HG02938 (cell line): ENCODE data around the gene C12orf76.
"Not testable (repeated sequence)": the region's sequence is repeated elsewhere in the genome, so short reads cannot be mapped to it uniquely, and the experiment has no call there.

Experiments
- ATAC-seq: cut with Tn5 transposase; IDR thresholded peaks from one replicate; pipeline ENCODE4 v1.9.1; 2021; ENCODE audit warnings: mild to moderate bottlenecking, moderate library complexity; ENCODE audit not compliant: unreplicated experiment

The C12orf76 gene, protein sequence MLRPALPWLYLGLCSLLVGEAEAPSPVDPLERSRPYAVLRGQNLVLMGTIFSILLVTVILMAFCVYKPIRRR

DNA sequence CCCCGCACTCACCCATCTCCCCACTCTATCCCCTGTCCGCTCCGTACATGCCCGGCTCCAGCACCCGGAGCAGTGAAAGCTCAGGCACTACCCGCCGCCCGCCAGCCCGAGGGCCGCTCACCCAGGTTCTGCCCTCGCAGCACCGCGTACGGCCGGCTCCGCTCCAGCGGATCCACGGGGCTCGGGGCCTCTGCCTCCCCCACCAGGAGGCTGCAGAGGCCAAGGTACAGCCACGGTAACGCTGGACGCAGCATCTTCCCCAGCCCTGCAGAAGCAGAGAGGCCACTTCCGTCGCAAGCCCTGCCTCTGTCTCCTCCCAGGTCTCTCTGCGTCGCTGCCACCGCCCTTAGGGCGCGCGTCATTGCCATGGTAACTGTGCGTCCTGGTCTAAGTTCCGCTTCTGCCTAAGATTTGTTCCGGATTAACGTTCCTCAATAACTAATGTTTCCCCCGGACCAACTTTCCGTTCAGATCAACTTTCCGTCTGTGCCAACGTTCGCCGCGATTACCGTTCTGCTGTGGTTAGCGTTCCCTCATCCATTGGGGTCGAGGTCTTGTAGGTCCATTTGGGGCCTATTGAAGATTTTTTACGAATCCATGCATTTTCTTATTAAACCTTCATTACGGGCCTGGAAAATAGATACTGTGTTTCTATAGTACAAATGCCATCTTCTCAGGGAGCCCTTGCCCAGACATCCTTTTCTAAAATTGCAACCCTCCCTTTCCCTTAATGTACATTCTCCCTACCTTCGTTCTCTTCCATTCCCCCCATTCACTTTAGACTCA is at the start of gene C12orf76:
Gene C12orf76 (minus strand): TSS at position 281 of the 786 bp plus-strand sequence. CDS start 27 bp downstream, at position 254.
- ATAC-seq = peak; percentile 98

DNA sequence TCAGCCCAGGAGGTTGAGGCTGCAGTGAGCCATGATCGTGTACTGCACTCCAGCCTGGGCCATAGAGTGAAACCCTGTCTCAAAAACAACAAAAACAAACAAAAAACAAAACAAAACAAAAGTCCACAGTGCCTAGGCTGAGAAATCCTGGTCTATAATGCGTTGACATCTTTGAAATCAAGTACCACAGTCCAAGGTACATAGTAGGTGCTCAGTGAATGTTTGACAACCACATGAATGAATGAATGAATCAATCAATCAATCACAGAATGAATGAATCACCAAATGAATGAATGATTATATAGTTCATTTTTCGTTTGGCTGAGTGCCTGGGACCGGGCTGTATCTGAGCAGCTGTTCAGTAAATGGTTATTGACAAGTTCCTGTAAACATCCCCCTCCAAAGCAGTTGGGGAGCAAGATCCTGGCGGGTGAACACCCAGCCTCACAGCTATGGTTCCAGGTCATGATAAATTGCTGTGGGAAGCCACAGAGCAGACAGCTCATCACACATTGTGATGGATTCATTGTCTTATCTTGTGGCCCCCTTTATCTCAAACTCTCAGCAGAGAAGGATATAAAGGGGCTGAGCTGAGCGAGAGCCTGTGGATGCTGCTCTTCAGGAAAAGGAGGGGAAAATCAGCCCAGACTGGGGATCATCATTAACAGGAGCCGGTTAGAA is 45.4 kb upstream of the C12orf76 start:
- no peak for ATAC-seq

DNA sequence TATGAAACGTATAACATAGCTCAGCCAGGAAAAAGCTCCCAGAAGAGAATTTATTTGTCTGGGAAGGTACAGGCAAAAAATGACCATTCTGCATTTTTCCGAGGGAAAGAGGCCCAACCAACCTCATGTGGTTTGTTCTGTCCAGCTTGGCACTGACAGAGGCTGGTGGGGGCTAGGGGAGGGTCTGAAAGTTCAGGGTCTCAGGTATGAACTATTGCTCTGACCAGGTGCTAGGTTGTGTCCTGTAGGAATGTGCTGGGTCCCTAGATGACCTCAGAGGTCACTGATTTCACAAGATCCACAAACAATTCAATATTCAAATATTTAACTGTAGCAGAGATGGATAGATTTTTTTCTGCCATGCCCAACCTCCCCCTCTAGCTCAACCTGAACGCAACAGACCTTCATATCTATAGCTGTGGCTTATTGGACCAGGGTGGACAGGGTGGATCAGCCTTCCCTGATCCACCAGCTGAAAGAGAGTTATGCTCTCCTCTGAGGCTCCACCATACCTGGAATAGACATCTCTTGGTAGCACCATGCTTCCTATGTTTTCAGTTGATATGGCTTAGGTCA is 42.9 kb upstream of the C12orf76 start:
- no peak for ATAC-seq

DNA sequence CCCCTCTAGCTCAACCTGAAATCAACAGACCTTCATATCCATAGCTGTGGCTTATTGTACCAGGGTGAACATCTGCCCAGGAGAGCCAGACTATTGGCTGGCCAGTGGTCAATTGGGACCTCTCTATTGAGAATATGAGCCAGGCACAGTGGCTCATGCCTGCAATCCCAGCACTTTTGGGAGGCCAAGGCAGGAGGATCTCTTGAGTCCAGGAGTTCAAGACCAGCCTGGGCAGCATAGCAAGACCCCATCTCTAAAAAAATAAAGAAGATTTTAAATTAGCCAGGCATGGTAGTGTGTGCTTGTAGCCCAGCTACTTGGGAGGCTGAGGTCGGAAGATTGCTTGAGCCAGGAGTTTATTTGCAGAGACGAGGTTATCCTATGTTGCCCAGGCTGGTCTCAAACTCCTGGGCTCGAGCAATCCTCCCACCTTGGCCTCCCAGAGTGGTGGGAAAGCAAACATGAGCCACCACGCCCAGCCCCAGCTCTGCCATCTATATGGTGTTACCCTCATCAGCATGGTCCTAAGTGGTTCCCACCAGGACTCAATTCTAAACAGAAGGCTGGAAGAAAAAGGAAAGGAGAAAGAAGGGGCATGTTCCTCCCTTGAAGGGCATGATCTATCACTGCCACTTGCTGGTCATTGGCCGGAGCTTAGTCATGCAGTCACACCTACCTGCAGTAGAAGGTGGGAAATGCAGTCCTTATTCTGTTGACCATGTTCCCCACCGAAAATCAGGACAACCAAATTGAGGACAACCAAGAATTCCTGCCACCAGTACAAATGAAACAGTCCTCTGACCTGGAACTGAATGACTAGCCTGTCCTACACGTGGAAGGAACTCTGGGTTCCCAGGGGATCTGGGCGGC is 42.2 kb upstream of the C12orf76 start:
- no peak for ATAC-seq

DNA sequence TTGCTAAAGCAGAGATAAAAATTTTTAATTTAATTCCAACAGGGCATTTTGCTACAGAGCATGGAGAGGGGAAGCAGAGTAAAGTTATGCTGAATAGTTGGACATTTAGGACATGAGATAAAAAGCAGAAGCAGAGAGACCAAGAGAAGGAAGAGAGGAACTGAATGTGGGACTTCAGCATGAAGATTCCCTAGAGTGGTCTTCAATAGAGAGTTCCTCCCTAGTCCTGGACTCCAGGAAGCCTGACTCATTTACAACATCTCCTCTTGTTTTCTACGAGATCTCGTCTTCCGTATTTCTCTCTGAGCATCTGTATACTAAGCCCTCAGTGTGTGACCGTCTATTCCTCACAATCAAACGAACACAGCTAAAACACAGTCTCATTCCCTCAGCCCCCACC is 40.6 kb upstream of the C12orf76 start:
- ATAC-seq = no peak

DNA sequence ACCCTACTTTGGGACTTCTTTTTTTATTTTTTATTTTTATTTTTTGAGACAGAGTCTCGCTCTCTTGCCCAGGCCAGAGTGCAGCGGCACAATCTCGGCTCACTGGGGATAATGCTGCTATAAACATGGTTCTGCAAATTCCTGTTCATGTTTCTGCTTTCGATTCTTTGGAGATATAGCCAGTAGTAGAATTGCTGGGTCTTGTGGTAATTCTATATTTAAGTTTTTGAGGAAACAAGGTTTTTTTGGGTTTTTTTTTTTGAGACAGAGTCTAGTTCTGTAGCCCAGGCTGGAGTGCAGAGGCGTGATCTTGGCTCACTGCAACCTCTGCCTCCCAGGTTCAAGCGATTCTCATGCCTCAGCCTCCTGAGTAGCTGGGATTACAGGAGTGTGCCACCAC is 39.9 kb upstream of the C12orf76 start:
- ATAC-seq = not testable (repeated sequence)

DNA sequence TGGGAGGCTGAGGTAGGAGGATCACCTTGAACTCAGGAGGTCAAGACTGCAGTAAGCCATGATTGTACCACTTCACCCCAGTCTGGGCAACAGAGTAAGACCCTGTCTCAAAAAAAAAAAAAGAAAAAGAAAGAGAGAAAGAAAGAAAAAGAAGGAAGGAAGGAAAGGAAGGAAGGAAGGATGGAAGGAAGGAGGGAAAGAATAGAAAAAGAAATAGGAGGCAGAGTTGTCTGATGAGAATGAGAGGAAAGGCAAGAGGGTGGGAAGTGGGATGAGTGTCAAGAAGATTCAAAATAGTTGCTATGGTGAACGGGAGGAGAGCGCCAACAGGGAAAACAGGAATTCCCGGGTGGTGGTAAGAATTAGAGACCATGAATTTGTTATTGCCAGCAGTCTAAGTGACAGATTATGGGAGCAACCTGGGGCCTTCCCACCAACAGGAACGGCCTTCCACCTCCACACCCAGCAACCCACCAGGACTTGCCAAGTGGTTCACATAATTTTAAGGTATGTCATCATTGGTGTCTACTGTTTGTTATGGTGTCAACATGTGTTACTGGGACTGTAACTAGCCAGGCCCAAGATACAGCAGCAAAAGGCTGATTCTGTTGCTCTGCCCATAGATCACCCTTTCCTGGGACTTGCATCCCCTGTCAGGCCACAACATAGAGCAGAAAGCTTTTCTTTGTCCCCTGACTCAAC is 36.1 kb upstream of the C12orf76 start:
- no peak for ATAC-seq

DNA sequence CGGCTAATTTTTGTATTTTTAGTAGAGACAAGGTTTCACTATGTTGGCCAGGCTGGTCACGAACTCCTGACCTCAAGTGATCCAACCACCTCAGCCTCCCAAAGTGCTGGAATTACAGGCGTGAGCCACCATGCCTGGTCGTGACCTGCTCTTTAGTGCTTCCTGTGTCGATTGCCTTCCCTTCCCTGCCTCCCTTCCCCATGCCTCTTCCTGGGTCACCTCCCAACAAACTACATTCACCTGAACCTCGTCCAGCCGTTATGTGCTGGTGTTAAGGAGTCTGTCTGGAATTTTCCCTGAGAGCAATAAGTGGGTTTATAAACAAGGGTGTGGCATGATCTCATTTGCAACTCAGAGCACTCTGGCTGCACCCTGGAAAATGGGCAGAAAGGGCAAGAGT is 32.1 kb upstream of the C12orf76 start:
- no peak for ATAC-seq

DNA sequence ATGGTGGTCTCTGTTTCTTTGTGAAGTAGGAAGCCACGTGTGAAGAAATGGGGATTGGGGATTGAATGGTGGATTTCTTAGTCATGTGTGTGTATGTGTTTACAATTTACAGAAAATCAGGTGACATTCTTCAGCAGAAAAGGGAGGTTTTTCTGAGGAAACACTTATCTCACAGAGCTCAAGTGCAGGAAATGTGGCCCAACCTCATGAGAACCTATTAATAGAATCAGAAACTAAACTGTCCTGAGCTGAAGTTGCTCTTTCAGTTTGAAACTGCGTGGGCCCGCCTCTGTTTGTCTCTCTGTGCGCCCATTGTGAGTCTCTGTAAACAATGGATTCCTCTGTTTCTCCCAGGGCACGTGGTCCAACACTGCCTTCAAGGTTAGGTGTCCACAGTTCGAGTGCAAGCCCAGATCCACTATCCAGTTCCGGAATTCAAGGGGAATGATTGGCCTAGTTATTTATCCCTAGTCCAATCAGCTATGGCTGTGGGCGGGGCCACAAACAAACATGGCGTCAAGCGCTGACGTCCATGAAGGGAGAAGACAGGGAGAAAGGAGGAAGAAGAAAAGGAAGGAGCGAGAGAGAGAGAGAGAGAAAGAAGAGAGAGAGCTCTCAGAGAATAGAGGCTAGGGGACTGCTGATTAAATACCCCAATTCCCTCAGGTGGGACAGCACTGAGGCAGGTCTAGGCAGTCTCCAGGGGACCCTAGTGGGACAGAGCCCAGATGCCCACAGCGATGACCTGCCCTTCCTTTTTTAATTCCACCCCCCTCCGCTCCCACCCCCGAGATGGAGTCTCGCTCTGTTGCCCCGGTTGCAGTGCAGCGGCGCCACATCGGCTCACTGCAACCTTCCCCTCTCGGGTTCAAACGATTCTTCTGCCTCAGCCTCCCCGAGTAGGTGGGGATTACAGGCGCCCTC is 31.4 kb upstream of the C12orf76 start:
- ATAC-seq = peak; percentile 84

DNA sequence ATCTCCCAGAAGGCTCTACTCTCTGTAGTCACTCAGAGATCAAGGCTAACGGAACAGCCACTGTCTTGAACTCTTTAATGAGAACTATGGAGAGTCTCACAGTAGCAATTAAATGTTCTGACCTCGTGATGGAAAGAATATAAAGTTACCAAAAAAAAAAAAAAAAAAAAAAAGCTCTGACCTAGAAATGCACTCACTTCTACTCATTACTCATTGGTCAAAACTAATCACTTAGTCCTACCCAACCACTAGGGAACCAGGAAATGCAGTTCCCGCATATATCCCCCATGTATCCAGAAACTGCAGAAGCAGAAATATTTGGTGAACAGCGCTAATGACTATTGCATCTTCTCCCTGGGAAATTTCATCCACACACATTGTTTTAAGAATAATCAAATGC is 29.5 kb upstream of the C12orf76 start:
- ATAC-seq = no peak

DNA sequence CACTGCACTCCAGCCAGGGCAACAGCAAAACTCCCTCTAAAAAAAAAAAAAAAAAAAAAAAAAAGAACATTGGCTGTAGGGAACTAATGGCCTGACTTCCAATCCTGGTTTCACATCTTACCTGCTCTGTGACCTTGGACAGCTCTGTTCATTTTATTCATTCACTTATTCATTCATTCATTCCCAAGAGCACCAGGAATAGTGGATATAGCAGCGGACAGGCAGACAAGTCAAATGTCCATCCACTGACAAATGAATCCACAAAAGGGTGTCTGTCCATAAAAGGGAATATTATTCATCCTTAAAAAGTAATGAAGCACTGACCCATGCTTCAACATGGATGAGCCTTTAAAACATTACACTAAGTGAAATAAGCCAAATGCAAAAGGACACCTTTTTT is 27.6 kb upstream of the C12orf76 start:
- no peak for ATAC-seq

DNA sequence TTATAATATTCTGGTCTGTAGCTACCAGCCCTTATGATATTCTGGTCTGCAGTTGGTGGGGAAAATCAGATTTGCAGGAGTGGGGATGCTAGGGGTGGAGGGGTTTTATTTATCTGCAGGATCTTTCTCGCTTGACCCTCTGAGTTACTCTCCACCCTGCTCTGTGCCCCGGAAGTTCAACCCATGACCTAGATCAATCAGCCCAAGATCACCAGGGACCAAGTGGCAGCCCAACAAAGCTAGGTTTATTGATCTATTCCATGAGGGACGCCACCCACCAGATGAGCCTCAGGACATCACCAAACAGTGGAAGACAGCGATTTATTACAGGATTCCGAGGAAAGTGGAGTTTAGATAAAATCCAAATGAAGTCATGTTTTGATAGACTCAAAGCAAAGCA is 25.8 kb upstream of the C12orf76 start:
- ATAC-seq = no peak

DNA sequence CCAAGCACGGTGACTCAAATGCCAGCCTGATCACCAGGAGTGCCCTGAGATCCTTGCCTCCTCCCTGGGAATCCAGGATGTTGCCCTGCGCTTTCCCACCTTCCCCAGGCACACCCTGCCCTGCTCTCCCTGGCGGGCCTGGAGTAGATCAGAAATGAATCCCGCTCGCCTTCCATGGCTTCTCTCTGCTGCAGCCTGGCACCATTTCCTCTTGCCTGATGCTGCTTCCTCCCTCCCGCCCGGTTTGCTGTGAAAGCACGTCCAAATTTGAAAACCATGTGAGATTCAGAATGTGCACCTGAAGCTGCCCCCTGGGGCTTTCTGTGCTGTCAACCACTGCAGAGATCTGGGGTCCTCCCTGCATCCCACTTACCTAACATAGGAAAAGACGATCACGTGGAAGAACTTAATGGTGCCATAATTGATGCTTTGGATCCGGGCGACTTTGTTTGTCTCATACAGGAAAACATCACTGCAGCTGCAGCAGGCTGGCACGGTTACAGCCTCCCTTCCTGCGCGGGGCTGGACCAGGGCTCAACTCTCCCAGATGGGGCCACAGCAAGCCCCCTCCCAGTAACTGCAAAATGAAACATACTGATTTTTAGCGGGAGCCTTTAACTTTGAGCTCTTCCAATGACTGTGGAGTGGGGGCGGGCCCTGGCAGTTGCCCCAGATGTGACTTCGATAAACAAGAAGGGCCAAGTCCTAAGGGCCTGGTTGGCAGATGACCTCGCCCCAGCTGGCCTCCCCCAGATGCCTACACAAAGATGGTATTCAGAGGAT is 24.9 kb upstream of the C12orf76 start:
- no peak for ATAC-seq

DNA sequence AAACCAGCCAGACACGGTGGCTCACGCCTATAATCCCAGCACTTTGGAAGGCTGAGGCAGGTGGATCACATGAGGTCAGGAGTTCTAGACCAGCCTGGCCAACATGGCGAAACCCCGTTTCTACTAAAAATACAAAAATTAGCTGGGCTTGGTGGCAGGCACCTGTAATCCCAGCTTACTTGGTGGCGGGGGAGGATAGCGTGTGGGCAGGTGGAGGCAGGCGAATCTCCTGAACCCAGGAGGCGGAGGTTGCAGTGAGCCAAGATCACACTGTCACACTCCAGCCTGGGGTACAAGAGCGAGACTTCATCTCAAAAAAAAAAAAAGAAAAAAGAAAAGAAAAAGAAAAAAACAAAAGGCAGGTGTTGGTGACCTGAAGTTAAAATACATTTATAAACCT is 24.3 kb upstream of the C12orf76 start:
- ATAC-seq = not testable (repeated sequence)

DNA sequence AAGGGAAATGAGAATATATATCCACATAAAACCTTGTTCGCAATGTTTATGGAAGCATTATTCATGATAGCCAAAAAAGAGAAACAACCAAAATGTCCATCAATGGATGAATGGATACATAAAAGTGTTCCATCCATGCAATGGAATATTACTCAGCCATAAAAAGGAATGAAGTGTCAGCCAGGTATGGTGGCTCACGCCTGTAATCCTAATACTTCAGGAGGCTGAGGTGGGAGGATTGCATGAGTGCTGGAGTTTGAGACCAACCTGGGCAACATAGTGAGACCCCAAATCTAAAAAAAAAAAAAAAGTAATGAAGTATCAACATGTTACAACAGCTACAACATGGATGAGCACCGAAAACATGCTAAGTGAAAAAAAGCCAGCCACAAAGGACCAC is 23.6 kb upstream of the C12orf76 start:
- no peak for ATAC-seq

DNA sequence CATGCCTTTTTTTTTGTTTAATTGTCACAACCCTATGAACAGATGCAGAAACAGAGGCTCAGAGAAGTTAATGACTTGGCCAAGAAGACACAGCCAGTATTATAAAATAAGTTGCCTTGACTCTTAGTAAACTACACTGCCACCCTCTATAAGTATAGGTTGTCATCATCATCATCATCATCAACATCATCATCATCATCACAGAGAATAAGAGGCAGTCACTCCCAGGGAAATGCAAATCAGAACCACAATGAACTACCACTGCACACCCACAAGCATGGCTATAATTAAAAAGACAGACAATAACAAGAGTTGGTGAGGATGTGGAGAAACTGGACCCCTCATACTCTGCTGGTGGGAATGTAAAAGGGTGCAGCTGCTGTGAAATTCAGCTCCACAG is 23.2 kb upstream of the C12orf76 start:
- no peak for ATAC-seq

DNA sequence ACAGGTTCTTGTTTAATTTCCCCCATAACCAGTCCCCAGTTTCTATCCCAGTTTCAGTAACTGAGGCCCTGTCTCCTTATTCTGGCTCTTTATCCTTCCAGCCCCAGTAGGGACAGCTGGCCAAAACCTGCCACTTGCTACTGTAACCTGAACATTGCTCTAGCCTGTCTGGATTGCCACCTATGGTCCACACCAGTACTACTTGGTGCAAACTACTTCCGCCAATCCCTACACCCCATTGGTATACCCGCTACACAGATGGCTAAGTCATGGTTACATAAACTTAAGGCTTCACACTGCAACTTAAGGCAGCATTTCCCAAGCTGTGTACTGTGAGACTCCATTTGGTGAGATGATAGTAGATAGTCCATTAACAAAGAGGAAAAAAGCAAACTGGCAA is 20.3 kb upstream of the C12orf76 start:
- no peak for ATAC-seq

DNA sequence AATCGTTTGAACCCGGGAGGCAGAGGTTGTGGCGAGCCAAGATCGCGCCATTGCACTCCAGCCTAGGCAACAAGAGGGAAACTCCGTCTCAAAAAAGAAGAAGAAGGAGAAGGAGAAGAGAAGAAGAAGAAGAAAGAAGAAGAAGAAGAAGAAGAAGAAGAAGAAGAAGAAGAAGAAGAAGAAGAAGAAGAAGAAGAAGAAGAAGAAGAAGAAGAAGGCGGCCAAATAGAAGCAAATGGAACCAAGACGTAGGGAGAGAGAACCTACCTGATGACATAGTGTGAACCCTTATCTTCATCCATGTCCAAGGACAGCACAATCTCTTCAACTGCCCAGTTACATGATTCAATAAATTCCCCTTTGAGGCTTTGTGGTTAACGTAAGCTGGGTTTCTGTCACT is 19.8 kb upstream of the C12orf76 start:
- not testable (repeated sequence) for ATAC-seq

DNA sequence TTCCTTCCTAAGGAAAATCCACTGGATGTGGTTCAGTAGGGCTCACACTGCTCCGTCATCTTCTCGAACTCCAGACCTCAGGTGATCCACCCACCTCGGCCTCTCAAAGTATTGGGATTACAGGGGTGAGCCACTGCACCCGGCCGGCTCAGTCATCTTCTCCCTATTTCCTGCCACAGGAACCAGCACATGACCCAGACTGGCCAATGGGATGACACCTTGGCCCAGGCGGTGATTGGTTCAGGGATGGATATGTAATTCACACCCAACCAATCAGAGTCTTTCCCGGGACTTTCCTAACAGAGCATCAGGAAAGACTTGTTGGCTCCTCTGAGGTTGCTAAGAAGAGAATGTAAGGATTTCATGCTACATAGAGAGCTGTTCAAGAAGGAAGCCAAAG is 19.2 kb upstream of the C12orf76 start:
- ATAC-seq = no peak
